HCT116 (cell line): ENCODE data around the gene SRGAP1. TPM values are rescaled to one million over a fixed set of nuclear protein-coding genes. Genes with fewer than 3 reads are reported as not detected.

Experiments
- ATAC-seq: fragments of 200-7000 bp; cut with Tn5 transposase; 2 replicates; pipeline ENCODE4 v1.9.1; 2020; ENCODE audit warnings: mild to moderate bottlenecking, moderate library complexity
- BruUV-seq: library from RNA; stranded (reverse); fragments of 400-500 nt; replicated peaks from 2 replicates; lab custom pipeline; 2021; lab: Mats Ljungman, UMichigan
- CTCF ChIA-PET: fragments of 300-600 bp; sonication (Branson Sonifier 250); formaldehyde crosslinking; loops from one replicate; lab custom pipeline; 2021; ENCODE audit warnings: antibody characterized with exemption; lab: Charles Lee
- POLR2A ChIA-PET: fragments of 300-600, 350-600 bp; sonication (Branson Sonifier 250); formaldehyde crosslinking; loops from one replicate; lab custom pipeline; 2021; ENCODE audit warnings: antibody characterized with exemption; lab: Charles Lee
- RAD21 ChIA-PET, 2 experiments: fragments of 300-600 bp; sonication (Branson Sonifier 250); formaldehyde crosslinking; loops; one replicate each; lab custom pipeline; 2023; ENCODE audit warnings: low total read pairs in 2 of 2; ENCODE audit not compliant: uncharacterized antibody in 2 of 2, unreplicated experiment in 2 of 2, low non-redundant PET in 1 of 2; lab: Charles Lee
- DNase-seq: peaks from one replicate; pipeline ENCODE4 v3.0.0-alpha.2; 2010; ENCODE audit warnings: low read depth, low spot score
- H2AFZ ChIP-seq: fragments of 200-600 bp; shearing (Covaris generic), sonication (generic); 2 replicates; pipeline ENCODE4 v1.6.1; 2017; ENCODE audit warnings: low read depth, mixed run types, mixed read lengths, antibody characterized with exemption, low read length; ENCODE audit not compliant: poor library complexity, severe bottlenecking
- H3K27ac ChIP-seq: 2 replicates; pipeline ENCODE4 v1.5.1; 2012; ENCODE audit warnings: low read depth, low read length
- H3K27me3 ChIP-seq: fragments of 200-600 bp; sonication (generic); 2 replicates; pipeline ENCODE4 v1.6.1; 2016; ENCODE audit warnings: mixed run types, low read length, mixed read lengths; ENCODE audit not compliant: insufficient read depth
- H3K36me3 ChIP-seq, 2 experiments: fragments of 200-500 bp in 1 of 2; fragments of 200-600 bp in 1 of 2; sonication (Bioruptor generic) in 1 of 2; sonication (generic) in 1 of 2; 2 replicates each; pipeline versions ENCODE4 v1.5.1 to v1.6.1; 2014 to 2016; ENCODE audit warnings: low read length in 2 of 2, inconsistent platforms in 1 of 2, mixed read lengths in 1 of 2, mixed run types in 1 of 2; ENCODE audit not compliant: insufficient read depth in 2 of 2, control insufficient read depth in 1 of 2
- H3K4me1 ChIP-seq, 2 experiments: fragments of 200-600 bp in 1 of 2; sonication (generic) in 1 of 2; 2 replicates each; pipeline versions ENCODE4 v1.5.1 to v1.6.1; 2012 to 2017; ENCODE audit warnings: low read length in 2 of 2, inconsistent platforms in 1 of 2, mild to moderate bottlenecking in 1 of 2, mixed read lengths in 1 of 2, mixed run types in 1 of 2, moderate library complexity in 1 of 2; ENCODE audit not compliant: insufficient read depth in 2 of 2, control insufficient read depth in 1 of 2
- H3K4me2 ChIP-seq: fragments of 200-600 bp; sonication (generic); 2 replicates; pipeline ENCODE4 v1.6.1; 2017; ENCODE audit warnings: mixed run types, low read length, mixed read lengths
- H3K4me3 ChIP-seq, 2 experiments: fragments of 200-600 bp in 1 of 2; sonication (generic) in 1 of 2; replicated peaks in 1 of 2; 2 replicates each; pipeline ENCODE4 v1.5.1; 2011 to 2016; ENCODE audit warnings: low read length in 2 of 2, control low read depth in 1 of 2, low read depth in 1 of 2, mild to moderate bottlenecking in 1 of 2, mixed read lengths in 1 of 2, mixed run types in 1 of 2
- H3K79me2 ChIP-seq: fragments of 200-600 bp; sonication (generic); 2 replicates; pipeline ENCODE4 v1.6.1; 2017; ENCODE audit warnings: mild to moderate bottlenecking, mixed run types, low read length, moderate library complexity, mixed read lengths; ENCODE audit not compliant: insufficient read depth
- H3K9ac ChIP-seq: fragments of 200-600 bp; sonication (generic); 2 replicates; pipeline ENCODE4 v1.6.1; 2016; ENCODE audit warnings: low read length, mixed read lengths
- H3K9me2 ChIP-seq: fragments of 200-600 bp; sonication (generic), shearing (Covaris generic); 2 replicates; pipeline ENCODE4 v1.6.1; 2017; ENCODE audit warnings: mixed run types, mild to moderate bottlenecking, moderate library complexity; ENCODE audit not compliant: insufficient read depth
- H3K9me3 ChIP-seq, 2 experiments: fragments of 200-500 bp in 1 of 2; fragments of 200-600 bp in 1 of 2; sonication (Bioruptor generic) in 1 of 2; sonication (generic) in 1 of 2; 2 replicates each; pipeline ENCODE4 v1.6.1; 2014 to 2017; ENCODE audit warnings: low read length in 2 of 2, mixed read lengths in 2 of 2, inconsistent platforms in 1 of 2, low read depth in 1 of 2, mild to moderate bottlenecking in 1 of 2, mixed run types in 1 of 2, moderate library complexity in 1 of 2; ENCODE audit not compliant: control insufficient read depth in 1 of 2, insufficient read depth in 1 of 2
- H4K20me1 ChIP-seq: fragments of 200-600 bp; sonication (generic), shearing (Covaris generic); 2 replicates; pipeline ENCODE4 v1.6.1; 2017; ENCODE audit warnings: mixed run types, mild to moderate bottlenecking, moderate library complexity; ENCODE audit not compliant: insufficient read depth
- ATF3 ChIP-seq: IDR thresholded peaks from 2 replicates; pipeline ENCODE4 v1.6.1; 2012
- CBX3 ChIP-seq: IDR thresholded peaks from 2 replicates; pipeline ENCODE4 v1.6.1; 2012; ENCODE audit warnings: low read depth
- CEBPB ChIP-seq: IDR thresholded peaks from 2 replicates; pipeline ENCODE4 v1.6.1; 2012; ENCODE audit warnings: low read depth
- CTCF ChIP-seq, 3 experiments: fragments of 200-600 bp in 1 of 3; sonication (generic) in 1 of 3; IDR thresholded peaks in 2 of 3; conservative IDR thresholded peaks in 1 of 3; 2 replicates each; pipeline ENCODE4 v1.5.1; 2012 to 2017; ENCODE audit warnings: low read depth in 2 of 3, low read length in 2 of 3, antibody characterized with exemption in 1 of 3, borderline replicate concordance in 1 of 3, control low read depth in 1 of 3, mild to moderate bottlenecking in 1 of 3, mixed read lengths in 1 of 3, mixed run types in 1 of 3, moderate library complexity in 1 of 3; ENCODE audit not compliant: insufficient read depth in 1 of 3
- EGR1 ChIP-seq: IDR thresholded peaks from 2 replicates; pipeline ENCODE4 v1.6.1; 2012; ENCODE audit warnings: low read depth
- ELF1 ChIP-seq: IDR thresholded peaks from 2 replicates; pipeline ENCODE4 v1.6.1; 2012; ENCODE audit warnings: low read depth, borderline replicate concordance
- EZH2 ChIP-seq: fragments of 200-600 bp; sonication (generic); IDR thresholded peaks from 2 replicates; pipeline ENCODE4 v1.6.1; 2017; ENCODE audit warnings: antibody characterized with exemption, mixed run types
- EZH2phosphoT487 ChIP-seq: fragments of 200-600 bp; IDR thresholded peaks from 2 replicates; pipeline ENCODE4 v1.6.1; 2018; ENCODE audit warnings: antibody characterized with exemption, borderline replicate concordance
- FOSL1 ChIP-seq: IDR thresholded peaks from 2 replicates; pipeline ENCODE4 v1.6.1; 2012; ENCODE audit warnings: low read depth
- JUND ChIP-seq: IDR thresholded peaks from 2 replicates; pipeline ENCODE4 v1.6.1; 2012
- MAX ChIP-seq: IDR thresholded peaks from 2 replicates; pipeline ENCODE4 v1.6.1; 2012
- POLR2A ChIP-seq: IDR thresholded peaks from 2 replicates; pipeline ENCODE4 v1.7.0; 2011; ENCODE audit warnings: borderline replicate concordance; ENCODE audit not compliant: insufficient read depth, insufficient read length; ENCODE audit errors: extremely low read depth
- POLR2AphosphoS5 ChIP-seq: IDR thresholded peaks from 2 replicates; pipeline ENCODE4 v1.6.1; 2011; ENCODE audit warnings: mild to moderate bottlenecking, low read depth, low read length, moderate library complexity
- REST ChIP-seq: IDR thresholded peaks from 2 replicates; pipeline ENCODE4 v1.6.1; 2012; ENCODE audit warnings: low read depth
- SIN3A ChIP-seq: IDR thresholded peaks from 2 replicates; pipeline ENCODE4 v1.6.1; 2012; ENCODE audit warnings: low read depth
- SP1 ChIP-seq: IDR thresholded peaks from 2 replicates; pipeline ENCODE4 v1.6.1; 2012; ENCODE audit warnings: low read depth
- YY1 ChIP-seq: IDR thresholded peaks from 2 replicates; pipeline ENCODE4 v1.6.1; 2011; ENCODE audit warnings: low read length, low read depth, moderate library complexity, mild to moderate bottlenecking; ENCODE audit not compliant: insufficient replicate concordance; ENCODE audit errors: extremely low read depth
- ZBTB33 ChIP-seq: IDR thresholded peaks from 2 replicates; pipeline ENCODE4 v1.6.1; 2011; ENCODE audit warnings: mild to moderate bottlenecking, low read length, moderate library complexity; ENCODE audit not compliant: insufficient replicate concordance; ENCODE audit errors: extremely low read depth
- ZNF274 ChIP-seq: fragments of 200-500 bp; sonication (Bioruptor generic); IDR thresholded peaks from 2 replicates; pipeline ENCODE4 v1.6.1; 2014; ENCODE audit warnings: mild to moderate bottlenecking, low read depth, low read length, inconsistent platforms
- intact Hi-C: fragments of 100-400 bp; cut with micrococcal nuclease; formaldehyde crosslinking; loops from 2 replicates; pipeline ENCODE4 v1.10.0; 2022
- total RNA-seq: library from RNA; stranded (reverse); gene quantifications from one replicate; pipeline ENCODE4 v1.2.1, GENCODE V29; 2021; ENCODE audit not compliant: unreplicated experiment

The SRGAP1 gene
- total RNA-seq, 1 experiment from 2014 or later = 16.6 TPM

GRCh38 chr12:63958876-63959580 lies 114.5 kb downstream of the SRGAP1 start:
- Histone ChIP-seq H3K9me2 (no peaks in the 10 kb centered on the region), H3K9ac (no peak overlapping the region), H3K36me3 (no peaks in the 10 kb centered on the region), H2AFZ (no peak overlapping the region), H3K4me2 (no peak overlapping the region), H3K27me3 (no peaks in the 10 kb centered on the region), H3K4me3 (no peak overlapping the region), H3K79me2 (peaks cover 2% of the 10 kb centered on the region), H4K20me1 (no peaks in the 10 kb centered on the region)
- ChIA-PET POLR2A (no interaction called here), CTCF (no interaction called here)
- ATAC-seq = no peak
- intact Hi-C loops = no loop called here
- no peak for DNase-seq
- TF ChIP-seq CTCF (IDR thresholded peaks at IDR 0.05 in 2 of 3, conservative IDR thresholded peaks at IDR 0.05 in 1 of 3; ENCODE audit: borderline replicate concordance in 1 of 3, insufficient read depth in 1 of 3, low read depth in 2 of 3, low read length in 2 of 3) = no peak
- TF ChIP-seq ELF1 = no peak
- TF ChIP-seq CEBPB = no peak
- TF ChIP-seq CBX3 = no peak
- no peak for TF ChIP-seq ZNF274
- no peak for TF ChIP-seq POLR2A
- TF ChIP-seq EZH2 = no peak
- no peak for TF ChIP-seq SP1
- no peak for TF ChIP-seq EZH2phosphoT487
- TF ChIP-seq MAX = no peak
- TF ChIP-seq ZBTB33 = no peak
- TF ChIP-seq EGR1 = no peak
- TF ChIP-seq JUND = no peak
- no peak for TF ChIP-seq REST
- no peak for TF ChIP-seq POLR2AphosphoS5
- TF ChIP-seq YY1 = no peak
- no peak for TF ChIP-seq FOSL1
- TF ChIP-seq ATF3 = no peak
- TF ChIP-seq SIN3A = no peak
- TF ChIP-seq, all 23 proteins: peak for 0
- Histone ChIP-seq H3K4me1 (no peaks in the 10 kb centered on the region), H3K9me3 (no peaks in the 10 kb centered on the region), H3K27ac (no peak overlapping the region)
- RAD21 ChIA-PET = no interaction called here
- no TSS peak for BruUV-seq
